Endodermal cell (in vitro differentiated cells): ENCODE measurements around the gene ZCCHC24. TPM values are rescaled to one million over a fixed set of nuclear protein-coding genes. Genes with fewer than 3 reads are reported as not detected.

Experiments
- DNase-seq: peaks from one replicate; pipeline ENCODE4 v3.0.0-alpha.2; 2017
- H3K27ac ChIP-seq: 2 replicates; pipeline ENCODE4 v1.5.1; 2013; ENCODE audit warnings: mild to moderate bottlenecking, low read depth, low read length, moderate library complexity
- H3K27me3 ChIP-seq: 2 replicates; pipeline ENCODE4 v1.6.1; 2013; ENCODE audit warnings: mild to moderate bottlenecking, low read length, moderate library complexity; ENCODE audit not compliant: insufficient read depth, control insufficient read depth, poor library complexity, severe bottlenecking
- H3K36me3 ChIP-seq: 2 replicates; pipeline ENCODE4 v1.7.0; 2013; ENCODE audit warnings: mild to moderate bottlenecking, low read length, moderate library complexity; ENCODE audit not compliant: control insufficient read depth, insufficient read depth
- H3K4me1 ChIP-seq: one replicate; pipeline ENCODE4 v1.7.0; 2013; ENCODE audit warnings: low read length; ENCODE audit not compliant: control insufficient read depth, insufficient read depth
- H3K4me3 ChIP-seq: 2 replicates; pipeline ENCODE4 v1.5.1; 2013; ENCODE audit warnings: mild to moderate bottlenecking, low read length, moderate library complexity
- H3K9ac ChIP-seq: 2 replicates; pipeline ENCODE4 v1.6.1; 2013; ENCODE audit warnings: mild to moderate bottlenecking, low read length, moderate library complexity; ENCODE audit not compliant: poor library complexity, severe bottlenecking; ENCODE audit errors: extremely low read depth
- H3K9me3 ChIP-seq: 2 replicates; pipeline ENCODE4 v1.6.1; 2013; ENCODE audit warnings: mild to moderate bottlenecking, low read length, moderate library complexity; ENCODE audit not compliant: control insufficient read depth
- H3K27ac Mint-ChIP-seq: 2 replicates; pipeline ENCODE4 v1.8.0; 2020; ENCODE audit warnings: mixed read lengths
- H3K27me3 Mint-ChIP-seq: 2 replicates; pipeline ENCODE4 v1.8.0; 2021; ENCODE audit warnings: mild to moderate bottlenecking, mixed read lengths; ENCODE audit not compliant: insufficient read depth
- H3K36me3 Mint-ChIP-seq: 2 replicates; pipeline ENCODE4 v1.8.0; 2020; ENCODE audit warnings: low read depth, mixed read lengths
- H3K4me1 Mint-ChIP-seq: 2 replicates; pipeline ENCODE4 v1.8.0; 2020; ENCODE audit warnings: mixed read lengths
- H3K4me3 Mint-ChIP-seq: 2 replicates; pipeline ENCODE4 v1.8.0; 2020; ENCODE audit warnings: mild to moderate bottlenecking, moderate library complexity, mixed read lengths
- H3K9me3 Mint-ChIP-seq: 2 replicates; pipeline ENCODE4 v1.8.0; 2020; ENCODE audit warnings: mild to moderate bottlenecking, mixed read lengths
- WGBS, 2 experiments: methylation state at CpG; one replicate each; pipeline versions ENCODE4 v1.1.5 to v1.1.7; 2013; ENCODE audit warnings: missing lambda C conversion rate in 2 of 2, mixed read lengths in 1 of 2; ENCODE audit not compliant: insufficient coverage in 1 of 2, insufficient read length in 1 of 2; 5-methylcytosine and 5-hydroxymethylcytosine counted together
- total RNA-seq, 2 donors: library from RNA; stranded (reverse); fragmentation: NEBNext Ultra II Directional in 1 of 2; extraction: Animal tissue kit (Norgen Biotek cat#: 25700) in 1 of 2; gene quantifications; 2 replicates in 1 of 2; 3 replicates in 1 of 2; pipeline ENCODE4 v1.2.1, GENCODE V29; 2021
- TF ChIP-seq, protein P1 (sequence below): fragments of 200-600 bp; sonication (generic); conservative IDR thresholded peaks from 2 replicates; pipeline ENCODE4 v1.5.0; 2021; ENCODE audit warnings: antibody characterized with exemption, mild to moderate bottlenecking

ZCCHC24 gene
- total RNA-seq, 2 donors from 2014 or later = 7.6 to 10.7 TPM

GRCh38 chr10:79386637-79387465 lies 58.6 kb downstream of the ZCCHC24 start:
- WGBS, 2 experiments = 84 to 85% methylated on average over 19 to 24 of the region's 24 CpGs
- no peaks in the 10 kb centered on the region for H3K36me3 ChIP-seq
- H3K27ac ChIP-seq = no peak overlapping the region
- no peak overlapping the region for H3K4me3 ChIP-seq
- no peaks in the 10 kb centered on the region for H3K36me3 Mint-ChIP-seq
- no peaks in the 10 kb centered on the region for H3K27me3 Mint-ChIP-seq
- H3K9ac ChIP-seq = no peak overlapping the region
- H3K9me3 Mint-ChIP-seq = no peaks in the 10 kb centered on the region
- TF ChIP-seq, protein P1, sequence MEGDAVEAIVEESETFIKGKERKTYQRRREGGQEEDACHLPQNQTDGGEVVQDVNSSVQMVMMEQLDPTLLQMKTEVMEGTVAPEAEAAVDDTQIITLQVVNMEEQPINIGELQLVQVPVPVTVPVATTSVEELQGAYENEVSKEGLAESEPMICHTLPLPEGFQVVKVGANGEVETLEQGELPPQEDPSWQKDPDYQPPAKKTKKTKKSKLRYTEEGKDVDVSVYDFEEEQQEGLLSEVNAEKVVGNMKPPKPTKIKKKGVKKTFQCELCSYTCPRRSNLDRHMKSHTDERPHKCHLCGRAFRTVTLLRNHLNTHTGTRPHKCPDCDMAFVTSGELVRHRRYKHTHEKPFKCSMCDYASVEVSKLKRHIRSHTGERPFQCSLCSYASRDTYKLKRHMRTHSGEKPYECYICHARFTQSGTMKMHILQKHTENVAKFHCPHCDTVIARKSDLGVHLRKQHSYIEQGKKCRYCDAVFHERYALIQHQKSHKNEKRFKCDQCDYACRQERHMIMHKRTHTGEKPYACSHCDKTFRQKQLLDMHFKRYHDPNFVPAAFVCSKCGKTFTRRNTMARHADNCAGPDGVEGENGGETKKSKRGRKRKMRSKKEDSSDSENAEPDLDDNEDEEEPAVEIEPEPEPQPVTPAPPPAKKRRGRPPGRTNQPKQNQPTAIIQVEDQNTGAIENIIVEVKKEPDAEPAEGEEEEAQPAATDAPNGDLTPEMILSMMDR = no peak
- H3K9me3 ChIP-seq = no peaks in the 10 kb centered on the region
- H3K4me1 ChIP-seq = peaks cover 3% of the 10 kb centered on the region
- no peaks in the 10 kb centered on the region for H3K27me3 ChIP-seq
- DNase-seq = peak; percentile 53
- no peak overlapping the region for H3K27ac Mint-ChIP-seq
- H3K4me3 Mint-ChIP-seq = no peak overlapping the region
- peaks cover under 1% of the 10 kb centered on the region for H3K4me1 Mint-ChIP-seq

GRCh38 chr10:79385804-79386531 lies 59.5 kb downstream of the ZCCHC24 start:
- H3K27ac ChIP-seq = no peak overlapping the region
- no peak overlapping the region for H3K27ac Mint-ChIP-seq
- H3K4me3 Mint-ChIP-seq = no peak overlapping the region
- no peaks in the 10 kb centered on the region for H3K36me3 Mint-ChIP-seq
- WGBS, 2 experiments = 88 to 93% methylated on average over 23 to 28 of the region's 28 CpGs
- no peaks in the 10 kb centered on the region for H3K27me3 ChIP-seq
- H3K4me3 ChIP-seq = no peak overlapping the region
- H3K9me3 Mint-ChIP-seq = no peaks in the 10 kb centered on the region
- H3K9me3 ChIP-seq = no peaks in the 10 kb centered on the region
- peaks cover 3% of the 10 kb centered on the region for H3K4me1 ChIP-seq
- peak; percentile 85 for DNase-seq
- TF ChIP-seq, protein P1 = peak; percentile 69
- H3K9ac ChIP-seq = no peak overlapping the region
- H3K36me3 ChIP-seq = no peaks in the 10 kb centered on the region
- H3K4me1 Mint-ChIP-seq = peaks cover 2% of the 10 kb centered on the region
- no peaks in the 10 kb centered on the region for H3K27me3 Mint-ChIP-seq

GRCh38 chr10:79385392-79385795 lies 60.0 kb downstream of the ZCCHC24 start:
- H3K27me3 ChIP-seq = no peaks in the 10 kb centered on the region
- H3K36me3 ChIP-seq = no peaks in the 10 kb centered on the region
- Mint-ChIP-seq H3K27me3 (no peaks in the 10 kb centered on the region), H3K4me3 (no peak overlapping the region), H3K27ac (no peak overlapping the region), H3K4me1 (peaks cover 2% of the 10 kb centered on the region), H3K36me3 (no peaks in the 10 kb centered on the region), H3K9me3 (no peaks in the 10 kb centered on the region)
- DNase-seq = no peak
- 96 to 100% methylated on average over 4 to 9 of the region's 9 CpGs for WGBS, 2 experiments
- peaks cover 3% of the 10 kb centered on the region for H3K4me1 ChIP-seq
- TF ChIP-seq, protein P1 = no peak
- no peak overlapping the region for H3K27ac ChIP-seq
- H3K9me3 ChIP-seq = no peaks in the 10 kb centered on the region
- no peak overlapping the region for H3K9ac ChIP-seq
- no peak overlapping the region for H3K4me3 ChIP-seq
